Endometrium (tissue), 2 donors: Measurements from ENCODE around the gene ZNF19.
"Not testable (repeated sequence)": the region's sequence is repeated elsewhere in the genome, so short reads cannot be mapped to it uniquely, and the experiment has no call there.

ENCODE experiments used
- FAIRE-seq: peaks from 2 replicates; lab custom pipeline; 2012; peaks lifted over from hg19 to GRCh38; lab: Jason Lieb, UNC
- donor health status: control.
- donor health status: control.

Gene ZNF19

DNA sequence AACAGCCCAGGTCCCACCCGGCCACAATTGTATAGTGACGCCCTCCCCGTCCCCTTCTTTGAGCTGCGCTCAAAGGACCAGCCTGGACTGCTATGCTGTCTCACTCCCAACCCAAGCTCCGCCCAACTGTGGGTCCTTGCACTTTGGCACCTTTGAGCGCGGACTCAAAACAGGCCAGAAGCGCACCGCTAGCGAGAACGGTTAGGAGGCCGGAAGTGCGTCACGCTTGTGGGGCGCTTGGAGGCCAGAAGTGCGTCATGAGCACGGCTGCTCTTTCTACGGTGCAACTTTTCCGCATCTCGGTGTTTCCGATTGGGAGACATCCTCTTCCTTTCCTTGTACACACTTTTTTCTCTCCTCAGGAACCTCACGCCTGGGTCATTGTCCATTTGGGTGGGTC is at the start of gene ZNF19:
Gene ZNF19, minus strand, starts transcription at position 203 of the 400 bp plus-strand sequence. CDS start 7,210 bp downstream, outside the sequence.
- FAIRE-seq = no peak

DNA sequence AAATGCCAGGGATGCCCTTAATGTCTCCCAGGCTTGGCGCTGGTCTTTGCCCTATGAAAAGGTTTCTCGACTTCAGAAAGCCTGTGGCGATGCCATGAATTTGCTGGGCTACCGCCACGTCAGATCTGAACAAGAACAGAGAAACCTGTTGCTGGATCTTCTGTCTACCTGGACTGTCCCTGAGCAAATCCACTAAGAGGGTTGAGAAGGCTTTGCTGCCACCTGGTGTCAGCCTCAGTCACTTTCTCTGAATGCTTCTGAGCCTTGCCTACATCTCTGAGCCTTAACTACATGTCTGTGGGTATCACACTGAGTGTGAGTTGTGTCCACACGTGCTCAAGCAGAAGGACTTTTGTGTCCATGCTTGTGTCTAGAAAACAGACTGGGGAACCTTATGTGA is 48.5 kb upstream of the ZNF19 start:
- FAIRE-seq = no peak

DNA sequence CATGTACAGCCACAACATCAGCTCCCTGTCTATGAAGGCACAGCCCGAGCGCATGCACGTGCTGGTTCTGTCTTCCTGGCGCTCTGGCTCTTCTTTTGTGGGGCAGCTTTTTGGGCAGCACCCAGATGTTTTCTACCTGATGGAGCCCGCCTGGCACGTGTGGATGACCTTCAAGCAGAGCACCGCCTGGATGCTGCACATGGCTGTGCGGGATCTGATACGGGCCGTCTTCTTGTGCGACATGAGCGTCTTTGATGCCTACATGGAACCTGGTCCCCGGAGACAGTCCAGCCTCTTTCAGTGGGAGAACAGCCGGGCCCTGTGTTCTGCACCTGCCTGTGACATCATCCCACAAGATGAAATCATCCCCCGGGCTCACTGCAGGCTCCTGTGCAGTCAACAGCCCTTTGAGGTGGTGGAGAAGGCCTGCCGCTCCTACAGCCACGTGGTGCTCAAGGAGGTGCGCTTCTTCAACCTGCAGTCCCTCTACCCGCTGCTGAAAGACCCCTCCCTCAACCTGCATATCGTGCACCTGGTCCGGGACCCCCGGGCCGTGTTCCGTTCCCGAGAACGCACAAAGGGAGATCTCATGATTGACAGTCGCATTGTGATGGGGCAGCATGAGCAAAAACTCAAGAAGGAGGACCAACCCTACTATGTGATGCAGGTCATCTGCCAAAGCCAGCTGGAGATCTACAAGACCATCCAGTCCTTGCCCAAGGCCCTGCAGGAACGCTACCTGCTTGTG is 47.8 kb upstream of the ZNF19 start:
- no peak for FAIRE-seq

DNA sequence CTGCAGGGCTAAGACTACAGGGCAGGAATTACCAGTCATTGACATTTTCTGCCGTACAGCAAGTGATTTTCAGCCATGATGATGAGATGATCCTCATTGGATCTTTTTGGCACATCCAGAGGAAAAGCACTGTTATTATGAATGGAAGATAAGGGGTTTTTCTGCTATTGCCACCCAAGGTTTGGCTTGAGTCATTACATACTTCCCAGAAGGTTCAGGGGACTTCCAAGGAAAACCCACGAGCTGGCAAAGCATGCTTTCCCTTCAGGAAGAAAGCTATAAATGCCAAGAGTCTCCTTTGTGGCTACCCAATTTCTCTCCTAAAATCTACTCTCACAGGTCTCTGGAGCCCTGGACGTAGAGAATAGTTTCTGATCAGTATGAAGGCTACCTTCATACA is 43.2 kb upstream of the ZNF19 start:
- FAIRE-seq = no peak

DNA sequence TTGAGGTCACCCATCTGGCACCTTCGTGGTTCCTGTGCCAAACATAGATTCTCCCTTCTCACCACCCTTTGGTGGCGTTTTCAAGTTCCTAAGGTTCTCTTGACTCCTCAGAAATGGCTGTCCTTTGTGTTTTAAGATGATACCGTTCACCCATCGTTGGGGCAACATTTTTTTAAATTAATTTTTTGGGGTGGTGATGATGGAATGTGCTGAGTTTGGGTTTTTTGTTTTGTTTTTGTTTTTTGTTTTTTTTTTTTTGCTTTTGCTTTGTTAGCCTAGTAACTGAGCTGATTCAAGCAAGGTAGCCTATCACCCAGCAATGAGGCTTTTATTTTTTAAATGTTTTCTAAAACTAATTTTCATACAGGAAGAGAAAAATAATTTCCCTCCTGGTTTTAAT is 39.7 kb upstream of the ZNF19 start:
- no peak for FAIRE-seq

DNA sequence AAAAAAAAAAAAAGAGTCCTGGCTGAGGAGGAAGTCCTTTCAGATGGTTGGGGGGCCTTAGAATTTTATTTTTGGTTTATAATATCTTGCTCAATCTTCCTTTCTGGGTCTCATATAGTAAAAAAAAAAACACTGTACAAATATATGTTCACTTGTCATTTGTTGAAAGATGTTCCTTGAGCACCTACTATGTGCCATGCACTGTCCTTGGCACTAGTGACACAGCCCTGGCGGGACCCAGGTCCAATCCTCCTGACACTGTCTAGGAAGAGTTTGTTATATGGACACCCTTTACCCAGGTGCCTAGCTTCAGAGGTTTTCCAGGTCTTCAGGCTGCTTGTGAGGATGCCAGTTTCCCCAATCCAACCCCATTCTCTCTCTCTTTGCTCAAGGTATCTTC is 39.1 kb upstream of the ZNF19 start:
- FAIRE-seq = no peak

DNA sequence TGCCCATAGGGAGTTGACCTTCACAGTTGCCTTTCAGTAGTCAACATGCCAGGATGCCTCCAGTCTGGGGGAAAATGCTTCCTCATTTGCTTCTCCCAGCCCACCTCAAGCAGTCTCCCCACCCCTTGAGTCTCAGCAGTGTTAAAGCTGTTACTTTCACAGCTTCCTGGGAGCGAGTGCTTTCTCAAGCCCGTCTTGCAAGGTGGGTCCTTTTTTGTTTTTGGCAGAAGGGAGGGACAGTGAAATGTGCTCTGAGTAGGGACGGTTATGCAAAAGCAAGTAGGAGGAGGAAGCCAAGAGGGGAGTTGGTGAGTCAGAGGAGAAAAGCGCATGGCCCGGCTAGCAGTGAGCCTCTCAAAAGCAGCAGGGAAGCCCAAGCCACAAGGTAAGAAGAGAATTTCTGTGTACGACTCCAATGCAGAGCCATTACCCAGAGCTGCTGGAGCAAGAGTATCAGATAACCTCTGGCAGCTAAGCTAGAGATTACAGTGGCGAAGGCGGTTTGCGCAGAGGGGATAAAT is 37.0 kb upstream of the ZNF19 start, which contains the start of gene CHST4:
Gene CHST4, plus strand, starts transcription at position 316 of the 521 bp plus-strand sequence. CDS start 10,252 bp downstream, outside the sequence.
- FAIRE-seq = no peak

DNA sequence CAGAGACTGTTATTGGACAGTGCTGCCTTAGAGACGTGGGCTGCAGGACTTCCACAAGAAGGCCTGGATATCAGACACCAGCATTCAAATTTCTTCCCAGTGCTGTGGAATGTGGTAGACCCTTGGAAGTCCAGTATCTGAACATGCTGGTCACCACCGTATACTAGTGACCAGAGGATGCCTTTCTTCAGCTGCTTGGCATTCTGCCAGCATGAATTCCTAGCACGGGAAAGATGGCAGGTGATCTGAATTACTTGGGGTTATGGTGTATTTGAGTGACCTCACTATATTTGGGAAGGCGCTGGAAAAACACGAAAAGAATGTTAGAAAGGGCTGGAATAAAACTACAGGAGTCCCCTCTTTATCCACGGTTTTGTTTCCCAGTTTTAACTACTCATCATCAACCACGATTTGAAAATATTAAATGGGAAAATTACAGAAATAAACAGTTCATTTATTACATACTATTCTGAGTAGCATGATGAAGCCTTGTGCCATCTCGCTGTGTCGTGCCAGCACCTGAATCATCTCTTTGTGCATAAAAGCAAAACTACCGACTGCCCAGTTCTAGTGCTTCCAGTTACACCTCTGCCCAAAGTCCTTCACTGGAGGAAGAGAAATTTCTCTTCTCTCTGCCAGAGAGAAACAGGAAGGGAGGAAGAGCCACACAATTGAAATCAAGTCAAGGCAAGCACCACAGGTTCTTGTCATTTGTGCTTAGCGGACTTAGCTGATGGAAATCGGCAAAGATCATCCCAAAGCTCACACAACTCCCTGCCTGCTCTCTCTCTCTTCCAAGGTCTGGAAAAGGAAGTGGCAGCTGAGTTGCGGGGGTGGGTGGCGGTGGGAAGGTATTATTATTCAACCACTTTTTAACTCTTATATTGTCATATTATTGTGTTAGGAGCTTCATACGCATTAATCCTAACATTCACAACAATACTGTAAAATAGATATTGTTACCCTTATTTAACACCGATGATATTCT is 35.7 kb upstream of the ZNF19 start:
- FAIRE-seq = no peak

DNA sequence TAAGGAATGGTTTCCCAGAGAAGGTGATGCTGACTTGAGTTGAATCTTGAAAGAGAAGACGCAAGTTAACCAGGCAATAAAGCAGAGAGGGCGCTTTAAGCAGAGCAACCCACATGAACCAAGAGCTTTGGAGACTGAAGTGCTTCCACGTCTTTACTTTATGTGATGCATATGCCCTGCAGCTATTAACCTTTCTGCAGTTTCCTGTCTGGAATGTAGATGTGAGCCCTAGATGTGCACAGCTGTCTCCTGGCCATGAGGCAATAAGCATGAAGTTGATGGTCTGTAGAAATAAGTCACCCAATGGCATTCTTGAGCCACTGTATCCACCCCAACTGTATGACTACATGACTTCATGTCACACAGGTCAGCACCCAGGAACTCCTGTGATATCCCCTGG is 31.4 kb upstream of the ZNF19 start:
- FAIRE-seq = no peak

DNA sequence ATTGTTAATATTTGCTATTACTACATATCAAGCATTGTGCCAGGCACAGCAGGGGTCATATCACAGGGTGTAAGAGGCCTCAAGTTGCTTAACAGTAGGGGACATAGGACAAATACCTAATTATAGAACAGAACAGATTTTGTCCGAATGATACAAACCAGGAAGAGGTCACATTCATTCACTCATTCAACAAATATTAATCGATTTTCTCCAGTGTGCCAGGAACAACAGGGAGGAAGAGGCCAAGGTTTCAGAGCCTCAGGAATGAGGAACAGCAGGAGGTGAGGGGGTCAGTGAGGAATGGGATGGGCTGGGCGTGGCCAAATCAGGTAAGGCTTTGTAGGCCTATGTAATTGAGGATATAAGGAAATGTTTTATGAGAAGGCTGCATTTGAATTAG is 25.9 kb upstream of the ZNF19 start:
- no peak for FAIRE-seq

DNA sequence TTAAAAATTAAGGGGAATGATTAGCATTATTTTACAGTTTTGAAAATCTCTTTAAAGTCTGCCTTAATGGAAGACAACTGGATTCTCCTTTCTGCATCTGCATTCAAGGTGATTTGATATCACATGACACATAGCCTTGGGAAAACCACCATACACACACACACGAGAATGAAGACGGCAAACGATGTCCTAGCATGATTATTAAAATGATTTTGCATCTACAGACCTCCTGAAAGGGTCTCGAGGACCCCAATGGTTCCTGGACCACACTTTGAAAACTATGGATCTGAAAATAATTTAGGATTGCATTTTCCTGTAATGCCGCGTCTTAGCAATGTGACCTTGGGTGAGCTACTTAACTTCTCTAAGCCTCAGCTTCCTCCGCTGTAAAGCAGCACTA is 25.4 kb upstream of the ZNF19 start:
- no peak for FAIRE-seq

DNA sequence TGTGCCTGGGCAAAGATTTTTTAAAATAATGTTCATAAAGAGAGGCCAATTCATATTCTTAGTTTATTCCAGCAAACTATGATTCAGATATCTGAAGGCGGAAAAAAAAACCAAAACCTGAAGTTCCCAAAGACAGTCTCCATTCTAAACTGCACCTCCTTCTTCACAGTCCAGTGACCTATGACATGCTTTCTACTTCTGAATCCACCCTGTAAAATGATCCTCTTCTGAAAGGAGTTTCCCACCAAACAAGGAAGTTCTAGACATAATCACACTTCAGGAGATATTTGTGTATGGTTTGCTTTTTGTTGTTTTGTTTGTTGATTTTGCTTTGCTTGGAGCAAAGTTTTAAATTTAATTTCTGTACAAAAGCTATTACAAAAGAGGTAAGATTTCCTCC is 24.2 kb upstream of the ZNF19 start:
- FAIRE-seq = no peak

DNA sequence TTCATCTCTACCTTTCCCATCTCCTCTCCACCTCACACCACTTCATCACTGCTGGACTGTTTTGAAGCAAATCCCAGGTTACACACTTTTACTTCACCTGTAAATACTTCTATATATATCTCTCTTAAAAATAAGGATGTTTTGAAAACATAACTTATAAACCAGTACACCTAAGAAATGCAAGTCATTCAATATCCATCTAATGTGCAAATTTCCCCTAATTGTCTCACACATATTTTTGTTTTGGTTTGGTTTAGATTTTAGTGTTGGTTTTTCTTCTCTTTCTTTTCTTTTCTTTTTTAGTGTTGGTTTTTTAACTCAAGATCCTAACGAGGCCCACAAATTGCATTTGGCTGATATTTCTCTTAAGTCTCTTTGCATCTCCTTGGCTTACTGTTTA is 17.9 kb upstream of the ZNF19 start:
- FAIRE-seq = no peak

DNA sequence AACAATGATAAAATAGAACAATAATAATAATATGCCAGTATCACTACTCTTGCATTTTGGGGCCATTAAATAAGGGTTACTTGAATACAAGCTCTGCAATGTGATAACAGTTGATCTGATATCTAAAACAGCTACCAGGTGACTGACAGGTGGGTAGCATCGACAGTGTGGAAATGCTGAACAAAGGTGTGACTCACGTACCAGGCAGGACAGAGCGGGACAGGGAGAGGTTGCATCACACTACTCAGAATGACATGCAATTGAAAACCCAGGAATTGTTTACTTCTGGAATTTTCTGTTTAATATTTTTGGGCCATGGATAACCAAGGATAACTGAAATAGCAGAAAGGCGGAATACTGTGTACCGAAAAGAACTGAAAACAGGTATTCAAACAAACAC is 15.8 kb upstream of the ZNF19 start:
- no peak for FAIRE-seq

DNA sequence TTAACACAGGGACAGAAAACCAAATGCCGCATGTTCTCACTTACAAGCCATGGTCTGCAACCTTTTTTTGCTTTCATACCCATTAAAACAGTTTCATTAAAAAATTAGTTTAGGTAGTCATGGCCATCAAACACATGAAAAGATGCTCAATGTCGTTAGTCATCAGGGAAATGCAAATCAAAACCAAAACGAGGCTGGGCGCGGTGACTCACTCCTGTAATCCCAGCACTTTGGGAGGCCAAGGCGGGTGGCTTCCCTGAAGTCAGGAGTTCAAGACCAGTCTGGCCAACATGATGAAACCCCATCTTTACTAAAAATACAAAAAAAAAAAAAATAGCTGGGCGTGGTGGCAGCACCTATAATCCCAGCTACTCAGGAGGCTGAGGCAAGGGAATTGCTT is 14.9 kb upstream of the ZNF19 start:
- not testable (repeated sequence) for FAIRE-seq

DNA sequence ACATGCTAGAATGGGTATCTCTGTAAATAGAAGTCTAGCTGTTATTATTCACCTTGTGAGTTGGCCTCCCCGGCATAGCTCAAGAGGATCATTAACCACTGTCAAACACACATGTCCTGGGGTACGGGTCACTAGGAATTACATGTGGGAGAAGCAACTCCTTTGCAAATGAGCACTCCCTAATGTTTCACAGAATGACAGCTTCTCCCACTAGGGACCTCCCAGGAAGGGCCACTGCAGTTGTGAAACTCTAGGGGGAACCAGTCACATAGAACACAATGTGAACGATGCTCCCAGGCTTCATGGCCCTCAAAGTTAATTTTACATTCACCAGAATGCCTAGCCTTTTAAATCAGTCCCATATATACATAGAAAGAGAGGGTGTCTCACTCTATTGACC is 12.4 kb upstream of the ZNF19 start:
- FAIRE-seq = no peak

DNA sequence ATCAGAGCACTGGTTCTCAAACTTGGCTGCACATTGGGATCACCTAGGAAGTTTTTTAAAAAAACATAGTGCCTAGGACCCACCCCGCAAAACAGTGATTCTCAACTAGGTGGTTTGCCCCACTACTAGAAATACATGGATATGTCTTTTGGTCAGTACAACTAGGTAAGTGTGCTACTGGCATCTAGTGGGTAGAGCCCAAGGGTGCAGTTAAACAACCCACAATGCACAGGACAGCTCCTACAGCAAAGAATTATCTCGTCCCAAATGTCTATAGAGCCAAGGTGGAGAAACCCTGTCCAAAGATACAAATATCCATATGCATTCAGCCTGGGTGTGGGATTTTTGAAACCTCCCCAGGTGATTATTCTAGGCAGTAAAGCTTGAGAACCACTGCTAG is 11.8 kb upstream of the ZNF19 start:
- no peak for FAIRE-seq

DNA sequence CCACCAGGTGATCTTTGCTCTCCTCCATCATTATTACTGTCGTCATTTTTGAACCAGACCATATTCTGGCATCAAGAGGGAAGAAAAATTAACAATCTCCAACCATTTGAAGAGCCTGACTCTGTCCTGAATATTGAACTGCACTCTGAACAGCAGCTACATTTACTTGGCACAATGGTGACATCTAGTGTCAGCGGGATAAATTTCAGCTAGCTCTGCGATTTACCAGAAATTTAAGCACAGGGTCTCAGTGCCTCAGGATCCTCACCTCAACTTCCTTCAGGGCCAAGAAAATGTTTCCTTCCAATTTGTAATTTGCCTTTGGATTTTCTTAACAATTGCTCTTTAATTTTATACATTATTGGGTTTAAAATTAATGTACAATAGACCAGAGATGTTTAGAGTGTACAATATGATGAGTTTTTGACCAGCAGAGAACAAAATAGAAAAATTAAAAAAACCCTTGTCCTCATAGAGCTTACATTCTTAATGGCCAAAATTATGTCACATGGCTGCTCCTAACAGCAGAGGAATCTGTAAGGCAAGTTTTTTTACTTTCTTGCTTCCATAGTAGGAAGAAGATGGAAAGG is 10.7 kb upstream of the ZNF19 start:
- no peak for FAIRE-seq

DNA sequence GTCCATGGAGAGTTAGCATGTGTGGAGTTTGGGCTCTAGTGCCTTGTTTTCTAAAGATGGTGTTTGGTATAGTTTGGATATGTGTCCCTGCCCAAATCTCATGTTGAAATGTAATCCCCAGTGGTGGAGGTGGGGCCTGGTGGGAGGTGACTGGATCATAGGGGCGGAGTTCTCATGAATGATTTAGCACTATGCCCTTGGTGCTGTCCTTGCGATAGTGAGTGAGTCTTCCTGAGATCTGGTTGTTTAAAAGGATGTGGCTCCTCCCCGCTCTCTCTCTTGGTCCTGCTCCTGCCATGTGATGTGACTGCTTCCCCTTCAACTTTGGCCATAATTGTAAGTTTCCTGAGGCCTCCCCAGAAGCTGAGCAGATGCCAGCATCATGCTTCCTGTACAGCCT is 8.9 kb upstream of the ZNF19 start:
- FAIRE-seq = no peak

DNA sequence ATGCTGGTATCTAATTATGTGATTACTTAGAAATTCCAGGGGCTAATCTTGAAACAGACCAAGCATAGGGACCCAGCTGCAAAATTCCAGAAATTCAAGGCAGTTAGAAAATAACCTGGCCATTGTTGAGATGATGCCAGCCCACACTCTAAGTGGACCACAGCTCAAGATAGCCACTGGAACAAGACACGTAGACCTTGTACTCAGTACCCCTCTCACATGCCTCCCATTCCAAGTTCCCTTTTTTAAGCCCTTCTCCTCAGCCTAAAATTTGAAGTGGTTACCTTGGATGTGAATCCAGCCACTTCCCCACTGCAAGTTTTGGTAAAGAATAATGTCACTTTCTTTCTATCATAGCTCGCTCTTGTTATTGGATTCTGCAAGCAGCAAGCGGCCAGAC is 4.1 kb upstream of the ZNF19 start:
- FAIRE-seq = no peak

DNA sequence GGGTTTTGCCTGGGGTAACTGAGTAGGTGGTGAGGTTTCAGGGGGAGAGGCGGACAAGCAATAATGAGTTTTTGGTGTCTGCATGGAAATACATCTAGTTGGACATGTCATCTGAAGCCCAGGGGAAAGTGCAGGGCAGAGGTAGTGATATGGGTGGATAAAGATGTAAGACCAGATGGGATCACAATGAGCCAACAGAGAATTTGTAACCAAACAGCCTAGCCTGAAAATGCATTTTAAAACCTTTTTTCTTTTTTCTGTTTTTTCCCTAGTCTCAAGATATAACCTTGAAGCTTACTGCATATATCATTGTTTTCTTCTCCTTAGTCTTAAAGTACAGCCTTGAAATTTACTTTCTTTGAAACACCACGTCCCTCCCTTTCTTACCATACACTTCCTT is 3.7 kb upstream of the ZNF19 start:
- no peak for FAIRE-seq

DNA sequence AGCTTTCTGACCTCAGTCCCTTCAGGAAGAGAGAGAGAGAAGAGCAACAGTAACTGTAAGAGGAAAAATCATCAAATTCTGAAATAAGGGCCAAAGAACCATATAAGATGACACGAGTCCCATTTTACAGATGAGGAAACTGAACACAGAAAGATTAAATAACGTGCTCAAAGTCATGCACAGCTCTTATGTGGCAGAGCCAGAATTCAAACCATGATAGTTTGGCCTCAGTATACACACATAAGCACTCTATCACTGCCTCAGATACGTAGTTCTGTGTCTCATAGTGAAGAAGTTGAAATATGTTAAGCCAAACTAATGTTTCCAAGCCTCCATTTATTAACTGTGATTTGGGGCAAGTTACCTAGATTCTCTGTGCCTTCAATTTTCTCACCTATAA is 1.9 kb upstream of the ZNF19 start:
- no peak for FAIRE-seq

DNA sequence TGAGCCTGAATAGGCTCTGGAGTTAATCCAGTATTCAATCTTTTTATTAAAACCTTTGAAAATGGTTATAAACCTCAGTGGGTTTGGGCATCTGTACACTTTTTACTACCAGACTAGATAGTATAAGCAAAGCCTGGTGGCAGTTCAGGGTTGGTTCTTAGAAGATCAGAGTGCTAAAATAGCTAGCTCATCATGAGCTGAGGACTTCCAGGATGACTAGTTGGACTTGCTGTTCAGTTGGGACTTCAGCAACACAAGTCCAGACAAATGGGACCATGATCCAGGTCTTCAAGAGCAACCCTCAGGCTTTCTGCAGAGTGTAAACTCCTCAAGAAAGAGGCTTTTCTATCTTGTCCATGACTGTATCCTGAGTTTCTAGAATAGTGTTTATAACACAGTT is 1.2 kb upstream of the ZNF19 start:
- FAIRE-seq = no peak
